Central memory CD4-positive, alpha-beta T cell (primary cell): ENCODE measurements around the gene CA11.

ENCODE experiments used
- DNase-seq: peaks from one replicate; pipeline ENCODE4 v3.0.0; 2022

CA11 gene

DNA sequence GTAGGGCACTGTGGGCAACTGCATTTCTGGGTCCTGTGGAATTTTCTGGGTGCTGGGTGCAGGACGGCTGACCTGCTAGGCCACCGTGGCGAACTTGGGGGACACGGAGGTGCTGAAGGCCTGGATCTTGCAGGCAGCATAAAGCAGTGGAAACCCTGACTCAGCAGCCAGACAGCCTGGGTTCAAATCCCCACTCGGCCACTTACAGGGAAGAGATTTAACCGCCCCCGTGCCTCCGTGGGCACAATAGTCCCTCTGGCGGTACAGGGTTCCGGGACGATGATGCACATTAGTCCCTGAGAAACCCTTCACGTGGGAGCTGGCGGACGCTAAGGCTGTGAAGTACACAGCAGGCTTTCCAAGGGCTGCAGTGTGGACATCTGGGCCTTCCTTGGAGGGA is 34.1 kb downstream of the CA11 start:
- DNase-seq: no peak

DNA sequence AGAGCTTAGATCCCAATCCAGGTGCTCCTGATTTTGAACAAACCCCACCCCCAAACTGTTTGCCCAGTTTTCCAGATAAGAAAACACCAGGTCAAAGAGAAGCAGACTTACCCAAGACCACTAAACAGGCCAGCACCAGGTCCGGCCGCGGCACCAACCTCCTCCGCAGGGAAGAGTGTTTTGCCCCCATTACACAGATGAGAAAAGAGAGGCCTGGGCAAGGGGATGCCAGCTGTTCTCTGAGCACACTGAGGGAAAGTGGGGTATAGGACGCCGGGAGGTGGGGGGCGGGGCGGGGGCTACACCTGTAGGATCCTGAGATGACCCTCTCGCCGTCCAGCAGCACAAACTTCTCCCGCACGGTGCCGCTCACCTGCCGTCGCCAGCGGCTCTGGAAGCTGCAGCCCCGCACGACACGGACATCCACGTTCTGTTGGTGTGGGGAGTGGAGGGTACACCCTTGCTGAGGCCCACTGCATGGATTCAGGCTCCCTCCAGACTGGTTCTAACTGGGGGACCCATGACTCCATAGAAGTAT is 36.3 kb downstream of the CA11 start:
- no peak for DNase-seq

DNA sequence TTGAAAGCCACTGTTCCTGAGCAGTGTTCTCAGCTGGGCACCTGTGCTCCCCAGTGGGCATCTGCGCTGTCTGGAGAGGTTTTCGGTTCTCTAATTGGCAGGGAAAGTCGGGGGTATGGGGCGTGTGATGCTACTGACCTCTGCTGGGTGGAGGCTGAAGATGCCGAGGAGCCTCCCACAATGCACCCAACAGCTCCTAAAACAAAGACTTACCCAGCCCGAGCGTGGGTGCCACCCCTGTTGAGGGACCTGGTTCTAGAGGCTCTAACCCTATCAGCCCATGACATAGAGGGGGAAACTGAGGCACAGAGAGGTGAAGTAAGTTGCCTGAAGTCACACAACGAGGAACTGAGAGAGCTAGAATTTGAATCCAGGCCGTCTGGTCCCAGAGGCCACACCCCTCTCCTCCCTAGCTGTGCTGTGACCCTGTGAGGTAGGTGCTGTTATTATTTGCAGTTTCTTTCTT is 37.2 kb downstream of the CA11 start:
- peak; percentile 42 for DNase-seq

- no peak for DNase-seq
These were observed 38.6 kb downstream of the CA11 start for GRCh38 chr19:48607359-48607755.

GRCh38 chr19:48606463-48607358 is 39.3 kb downstream of the CA11 start, which contains the start of gene SPACA4:
SPACA4 (plus strand) TSS chr19:48606742; CDS start chr19:48606979, 237 bp downstream.
- DNase-seq: no peak

- DNase-seq: no peak
These were observed 42.1 kb downstream of the CA11 start for GRCh38 chr19:48603850-48604249.

DNA sequence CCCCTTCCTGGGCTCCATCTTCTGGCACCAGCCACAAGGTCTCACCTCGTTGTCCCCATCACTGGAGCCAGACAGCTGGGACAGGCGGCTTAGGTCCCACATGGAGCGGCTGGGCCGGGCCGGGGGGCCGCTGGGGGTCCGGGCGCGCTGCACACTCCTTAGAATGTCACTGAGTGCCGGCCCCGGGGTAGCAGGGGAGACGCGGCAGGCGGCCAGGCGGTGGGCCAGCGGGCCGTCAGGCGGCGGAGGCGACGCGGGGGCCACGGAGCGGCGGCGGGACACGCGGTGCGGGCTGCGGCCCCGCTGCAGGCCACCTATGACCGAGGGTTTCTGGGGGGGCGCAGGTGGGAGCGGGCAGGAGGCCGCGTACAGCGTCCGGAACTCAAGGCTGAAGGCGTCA is 42.5 kb downstream of the CA11 start:
- DNase-seq: no peak

DNA sequence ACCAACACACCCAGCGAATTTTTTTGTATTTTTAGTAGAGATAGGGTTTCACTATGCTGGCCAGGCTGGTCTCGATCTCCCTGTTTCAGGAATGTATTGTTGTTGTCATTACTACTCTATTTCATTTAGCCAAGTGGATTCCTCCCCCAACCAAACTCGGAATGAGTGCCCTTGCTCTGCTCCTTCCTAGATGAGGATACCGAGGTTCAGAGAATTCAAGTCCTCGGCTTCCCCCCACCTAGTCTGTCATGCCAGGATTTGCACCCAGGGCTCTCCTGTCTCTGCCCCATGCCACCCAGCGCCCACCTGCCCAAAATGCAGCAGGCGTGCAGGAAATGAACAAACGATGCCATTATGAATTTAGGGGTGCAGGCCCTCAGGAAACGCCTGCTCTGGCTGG is 43.0 kb downstream of the CA11 start:
- no peak for DNase-seq

- no peak for DNase-seq
These were observed 45.1 kb downstream of the CA11 start for GRCh38 chr19:48600679-48601417.

- no peak for DNase-seq
These were observed 46.8 kb downstream of the CA11 start for GRCh38 chr19:48598996-48599700.

- DNase-seq: peak; percentile 70
These were observed 49.1 kb downstream of the CA11 start for GRCh38 chr19:48596679-48597465.

- DNase-seq: no peak
These were observed 49.8 kb downstream of the CA11 start for GRCh38 chr19:48596237-48596636.

GRCh38 chr19:48595833-48596232 is 50.2 kb downstream of the CA11 start:
- no peak for DNase-seq

GRCh38 chr19:48595171-48595570 is 50.8 kb downstream of the CA11 start:
- no peak for DNase-seq

- no peak for DNase-seq
These were observed 55.0 kb downstream of the CA11 start for GRCh38 chr19:48591021-48591420.

- peak; percentile 75 for DNase-seq
These were observed 57.2 kb downstream of the CA11 start for GRCh38 chr19:48588670-48589401.
